Kidney (tissue), 14 donors: ENCODE data around the gene FARP1. TPM values are rescaled to one million over a fixed set of nuclear protein-coding genes. Genes with fewer than 3 reads are reported as not detected.
A peak's percentile ranks its signal among the peaks of the same experiment; 100 is the strongest.
"Not testable (repeated sequence)": the region's sequence is repeated elsewhere in the genome, so short reads cannot be mapped to it uniquely, and the experiment has no call there.

Experiments used
- DNase-seq, 5 donors: peaks; one replicate each; pipeline ENCODE4 v3.0.0-alpha.2; 2013 to 2020
- FAIRE-seq: peaks from 2 replicates; lab custom pipeline; 2012; peaks lifted over from hg19 to GRCh38; lab: Jason Lieb, UNC
- H3K27ac ChIP-seq, 2 donors: one replicate each; pipeline ENCODE4 v1.7.0; 2013; ENCODE audit warnings: low read depth in 2 of 2, low read length in 2 of 2, inconsistent platforms in 1 of 2
- H3K27me3 ChIP-seq: one replicate; pipeline ENCODE4 v1.7.1; 2013; ENCODE audit warnings: low read length, inconsistent platforms; ENCODE audit not compliant: control insufficient read depth, insufficient read depth
- H3K36me3 ChIP-seq, 3 donors: one replicate each; pipeline versions ENCODE4 v1.7.0 to v1.7.1; 2013; ENCODE audit warnings: low read length in 3 of 3, control low read depth in 1 of 3, inconsistent platforms in 1 of 3; ENCODE audit not compliant: insufficient read depth in 3 of 3, control insufficient read depth in 2 of 3
- H3K4me1 ChIP-seq, 3 donors: one replicate each; pipeline versions ENCODE4 v1.7.0 to v1.7.1; 2013; ENCODE audit warnings: low read length in 3 of 3, inconsistent platforms in 1 of 3, low read depth in 1 of 3; ENCODE audit not compliant: control insufficient read depth in 2 of 3, insufficient read depth in 2 of 3
- H3K4me3 ChIP-seq, 3 donors: one replicate each; pipeline versions ENCODE4 v1.7.0 to v1.8.1; 2013; ENCODE audit warnings: low read length in 3 of 3, control low read depth in 1 of 3, inconsistent platforms in 1 of 3
- H3K9ac ChIP-seq, 3 donors: one replicate each; pipeline versions ENCODE4 v1.7.0 to v1.7.1; 2013; ENCODE audit warnings: low read length in 3 of 3, control low read depth in 1 of 3, inconsistent platforms in 1 of 3
- H3K9me3 ChIP-seq, 3 donors: one replicate each; pipeline versions ENCODE4 v1.7.0 to v1.7.1; 2013; ENCODE audit warnings: low read length in 3 of 3, control low read depth in 1 of 3, inconsistent platforms in 1 of 3; ENCODE audit not compliant: control insufficient read depth in 2 of 3, insufficient read depth in 1 of 3
- intact Hi-C: fragments of 100-400 bp; cut with DNase I; formaldehyde crosslinking; loops from one replicate; pipeline ENCODE4 v1.11.1; 2022
- polyA plus RNA-seq: library from polyadenylated mRNA; stranded (reverse); fragments of 350-450 nt; fragmentation: Illumina TruSeq; extraction: RNeasy Lipid Tissue Mini Kit (QIAGEN cat#74804); gene quantifications from one replicate; pipeline ENCODE4 v1.2.3, GENCODE V29; 2014; ENCODE audit warnings: low read depth, low replicate concordance; ENCODE audit not compliant: insufficient read depth
- total RNA-seq: library from RNA; stranded (reverse); fragmentation: NEBNext Ultra II Directional; extraction: Animal tissue kit (Norgen Biotek cat#: 25700); gene quantifications from one replicate; pipeline ENCODE4 v1.2.1, GENCODE V29; 2021
- TF ChIP-seq, protein P1 (sequence below): IDR thresholded peaks from 3 replicates; pipeline ENCODE4 v1.5.1; 2012; ENCODE audit warnings: mild to moderate bottlenecking, moderate library complexity, borderline replicate concordance; ENCODE audit not compliant: insufficient read depth; ENCODE audit errors: extremely low read depth
- donor health status: control.
- donor health status: control.
- donor health status: control.
- donor health status: control.
- donor health status: control.
- donor health status: DM: yes; HTN: yes; CAD: no.
- donor health status: Normal renal cell carcinoma (clear cell type).

The FARP1 gene
- total and polyA plus RNA-seq, 2 donors from 2014 or later: 123 to 229 TPM

DNA sequence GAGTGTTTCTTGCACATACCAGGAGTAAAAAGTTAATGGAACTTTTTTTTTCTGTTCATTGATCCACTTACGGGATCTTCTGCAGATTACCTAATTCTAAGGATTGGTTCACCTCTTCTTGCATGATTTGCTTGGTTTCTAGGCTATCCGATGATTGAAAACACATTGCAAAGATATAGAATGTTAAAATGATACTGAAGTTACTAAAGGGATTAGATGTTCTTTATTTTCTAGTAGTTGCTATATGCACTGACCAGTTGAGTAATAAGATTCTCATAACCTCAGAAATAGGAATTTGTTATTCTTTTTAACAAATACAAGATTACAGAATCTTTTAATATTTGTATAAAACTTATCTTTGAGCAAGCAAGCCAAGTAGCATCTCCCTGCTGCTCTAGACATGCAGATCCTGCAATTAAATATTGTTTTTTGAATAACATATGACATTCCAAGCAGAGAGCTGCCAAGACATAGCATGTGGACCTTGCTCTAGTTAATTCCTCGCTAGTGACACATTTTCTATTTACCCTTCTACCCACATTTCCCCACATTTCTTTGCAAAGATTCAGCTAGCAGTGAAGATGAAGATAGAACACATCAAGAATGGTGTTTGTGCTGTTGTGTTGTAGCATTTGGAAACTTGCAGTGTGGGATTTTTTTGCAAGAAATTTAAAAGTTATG, 85.9 kb downstream of the FARP1 start:
- no peak for DNase-seq
- intact Hi-C loops: no loop called here
- no peak overlapping the region for H3K4me3 ChIP-seq

DNA sequence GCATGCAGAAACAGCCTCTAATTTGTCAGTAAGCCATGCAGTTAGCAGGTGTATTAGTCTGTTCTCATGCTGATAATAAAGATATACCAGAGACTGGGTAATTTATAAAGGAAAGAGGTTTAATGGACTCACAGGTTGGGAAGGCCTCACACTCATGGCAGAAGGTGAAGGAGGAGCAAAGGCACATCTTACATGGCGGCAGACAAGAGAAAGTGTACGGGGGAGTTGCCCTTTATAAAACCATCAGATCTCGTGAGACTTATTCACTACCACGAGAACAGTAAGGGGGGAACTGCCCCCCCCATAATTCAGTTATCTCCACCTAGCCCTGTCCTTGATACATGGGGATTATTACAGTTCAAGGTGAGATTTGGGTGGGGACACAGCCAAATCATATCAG, 87.9 kb downstream of the FARP1 start:
- H3K9ac ChIP-seq, H3K36me3 ChIP-seq, H3K27me3 ChIP-seq, FAIRE-seq, H3K9me3 ChIP-seq, DNase-seq, H3K4me3 ChIP-seq, intact Hi-C loops: not testable (repeated sequence)
- Histone ChIP-seq H3K27ac (peak overlapping the region in 1 of 2 donors; percentile 25), H3K4me1 (peaks cover 4 to 28% (median 9%) of the 10 kb centered on the region in 3 donors)

More for the DNA sequence above, 85.9 kb downstream of the FARP1 start:
- H3K36me3 ChIP-seq: peaks cover 0 to 6% (median 0%) of the 10 kb centered on the region in 3 donors
- H3K27me3 ChIP-seq: no peaks in the 10 kb centered on the region
- no peak for FAIRE-seq
- H3K9ac ChIP-seq: no peak overlapping the region
- H3K4me1 ChIP-seq: peaks cover 8 to 36% (median 23%) of the 10 kb centered on the region in 3 donors
- no peaks in the 10 kb centered on the region for H3K9me3 ChIP-seq
- H3K27ac ChIP-seq: no peak overlapping the region
- TF ChIP-seq, protein P1, sequence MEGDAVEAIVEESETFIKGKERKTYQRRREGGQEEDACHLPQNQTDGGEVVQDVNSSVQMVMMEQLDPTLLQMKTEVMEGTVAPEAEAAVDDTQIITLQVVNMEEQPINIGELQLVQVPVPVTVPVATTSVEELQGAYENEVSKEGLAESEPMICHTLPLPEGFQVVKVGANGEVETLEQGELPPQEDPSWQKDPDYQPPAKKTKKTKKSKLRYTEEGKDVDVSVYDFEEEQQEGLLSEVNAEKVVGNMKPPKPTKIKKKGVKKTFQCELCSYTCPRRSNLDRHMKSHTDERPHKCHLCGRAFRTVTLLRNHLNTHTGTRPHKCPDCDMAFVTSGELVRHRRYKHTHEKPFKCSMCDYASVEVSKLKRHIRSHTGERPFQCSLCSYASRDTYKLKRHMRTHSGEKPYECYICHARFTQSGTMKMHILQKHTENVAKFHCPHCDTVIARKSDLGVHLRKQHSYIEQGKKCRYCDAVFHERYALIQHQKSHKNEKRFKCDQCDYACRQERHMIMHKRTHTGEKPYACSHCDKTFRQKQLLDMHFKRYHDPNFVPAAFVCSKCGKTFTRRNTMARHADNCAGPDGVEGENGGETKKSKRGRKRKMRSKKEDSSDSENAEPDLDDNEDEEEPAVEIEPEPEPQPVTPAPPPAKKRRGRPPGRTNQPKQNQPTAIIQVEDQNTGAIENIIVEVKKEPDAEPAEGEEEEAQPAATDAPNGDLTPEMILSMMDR: no peak

- peaks cover 0 to 3% (median 0%) of the 10 kb centered on the region in 3 donors for H3K36me3 ChIP-seq
- H3K4me3 ChIP-seq: peak overlapping the region in 1 of 3 donors; percentile 10
- no peak for DNase-seq
- H3K9me3 ChIP-seq: no peaks in the 10 kb centered on the region
- intact Hi-C loops: no loop called here
- peaks cover 0 to 22% (median 4%) of the 10 kb centered on the region in 3 donors for H3K4me1 ChIP-seq
- H3K9ac ChIP-seq: peak overlapping the region in 1 of 3 donors; percentile 8
- no peaks in the 10 kb centered on the region for H3K27me3 ChIP-seq
- peak overlapping the region in 1 of 2 donors; percentile 62 for H3K27ac ChIP-seq
- FAIRE-seq: no peak
- TF ChIP-seq, protein P1: no peak
Measured at GRCh38 chr13:98232456-98232855, 89.6 kb downstream of the FARP1 start.

- Histone ChIP-seq H3K9me3 (no peaks in the 10 kb centered on the region), H3K4me1 (peaks cover 0 to 24% (median 4%) of the 10 kb centered on the region in 3 donors), H3K27ac (peak overlapping the region; percentile 56 to 79), H3K9ac (peak overlapping the region in 1 of 3 donors; percentile 3), H3K4me3 (peak overlapping the region in 1 of 3 donors; percentile 19), H3K36me3 (peaks cover 0 to 3% (median 0%) of the 10 kb centered on the region in 3 donors), H3K27me3 (no peaks in the 10 kb centered on the region)
- intact Hi-C loops: no loop called here
- DNase-seq: peak in 4 of 5 donors; percentile 53 to 87 (median 71)
- FAIRE-seq: peak; percentile 69
- TF ChIP-seq, protein P1: no peak
Measured at GRCh38 chr13:98233127-98233526, 90.2 kb downstream of the FARP1 start.
